Esophagus squamous epithelium (tissue), 5 donors: ENCODE data around the gene SHANK3. TPM values are rescaled to one million over a fixed set of nuclear protein-coding genes. Genes with fewer than 3 reads are reported as not detected.
A peak's percentile ranks its signal among the peaks of the same experiment; 100 is the strongest.

Source experiments
- DNase-seq: peaks from one replicate; lab custom pipeline; 2025; lab: John Stamatoyannopoulos, UW
- H3K27ac ChIP-seq, 4 donors: fragments of 200-600 bp; sonication (generic); one replicate each; pipeline ENCODE4 v1.5.1; 2016 to 2019; ENCODE audit warnings: mild to moderate bottlenecking in 1 of 4
- H3K27me3 ChIP-seq, 4 donors: fragments of 200-600 bp; sonication (generic); 1 replicate in 3 of 4; 2 replicates in 1 of 4; pipeline versions ENCODE4 v1.5.1 to v1.6.0; 2017 to 2021; ENCODE audit warnings: antibody characterized with exemption in 1 of 4
- H3K36me3 ChIP-seq, 3 donors: fragments of 200-600 bp; sonication (generic); one replicate each; pipeline ENCODE4 v1.5.1; 2016 to 2019
- H3K4me1 ChIP-seq, 3 donors: fragments of 200-600 bp; sonication (generic); one replicate each; pipeline ENCODE4 v1.5.1; 2017 to 2019
- H3K4me3 ChIP-seq, 4 donors: fragments of 200-600 bp; sonication (generic); 1 replicate in 3 of 4; 2 replicates in 1 of 4; pipeline ENCODE4 v1.5.1; 2016 to 2019; ENCODE audit warnings: mild to moderate bottlenecking in 2 of 4, moderate library complexity in 1 of 4
- H3K9me3 ChIP-seq, 3 donors: fragments of 200-600 bp; sonication (generic); one replicate each; pipeline ENCODE4 v1.5.1; 2016 to 2019
- CTCF ChIP-seq, 6 experiments: fragments of 450-650 bp in 4 of 6; fragments of 200-600 bp in 2 of 6; sonication (generic) in 2 of 6; IDR thresholded peaks; one replicate each; pipeline ENCODE4 v1.5.1; 2016 to 2019; ENCODE audit warnings: antibody characterized with exemption in 6 of 6, mild to moderate bottlenecking in 4 of 6, moderate library complexity in 4 of 6
- POLR2A ChIP-seq, 4 donors: fragments of 450-650 bp; IDR thresholded peaks; one replicate each; pipeline ENCODE4 v1.6.1; 2017; ENCODE audit warnings: antibody characterized with exemption in 4 of 4, mild to moderate bottlenecking in 4 of 4, moderate library complexity in 3 of 4
- WGBS, 2 donors: methylation state at CpG; one replicate each; pipeline ENCODE4 v1.1.5; 2018; 5-methylcytosine and 5-hydroxymethylcytosine counted together
- intact Hi-C: fragments of 100-400 bp; cut with DNase I; formaldehyde crosslinking; loops from one replicate; pipeline ENCODE4 v1.15.0; 2022
- total RNA-seq, 4 donors: library from RNA; depleted of rRNA; stranded (reverse); fragments of >200 nt; gene quantifications; one replicate each; pipeline ENCODE4 v1.1.0, GENCODE V29; 2016
- donor health status: DM: yes; HTN: yes; CAD: no.

SHANK3 gene
- total RNA-seq, 4 donors from 2014 or later: 3.7 to 5.9 (median 4.5) TPM

GRCh38 chr22:50696799-50697561 lies 24.4 kb downstream of the SHANK3 start:
- no peaks in the 10 kb centered on the region for H3K27me3 ChIP-seq
- TF ChIP-seq CTCF (IDR thresholded peaks at IDR 0.05) (peak in 5 of 6 experiments; percentile 3 to 61 (median 34)), POLR2A (IDR thresholded peaks at IDR 0.05) (no peak)
- peaks cover 0 to 12% (median 0%) of the 10 kb centered on the region in 3 donors for H3K36me3 ChIP-seq
- H3K9me3 ChIP-seq: no peaks in the 10 kb centered on the region
- DNase-seq: no peak
- 10 to 45% methylated on average over 4 to 5 of the region's 58 CpGs for WGBS, 2 donors
- peaks cover 25 to 61% (median 30%) of the 10 kb centered on the region in 3 donors for H3K4me1 ChIP-seq
- intact Hi-C loops: no loop called here
- peak overlapping the region; percentile 83 to 88 (median 88) for H3K27ac ChIP-seq
- peak overlapping the region; percentile 32 to 70 (median 48) for H3K4me3 ChIP-seq

GRCh38 chr22:50697667-50698506 lies 25.3 kb downstream of the SHANK3 start:
- 22 to 83% methylated on average over 8 to 12 of the region's 54 CpGs for WGBS, 2 donors
- peak overlapping the region in 3 of 4 donors; percentile 3 to 83 (median 32) for H3K27ac ChIP-seq

GRCh38 chr22:50698546-50698945 lies 25.9 kb downstream of the SHANK3 start:
- 55 to 71% methylated on average over 12 of the region's 12 CpGs for WGBS, 2 donors
- no peaks in the 10 kb centered on the region for H3K9me3 ChIP-seq
- TF ChIP-seq POLR2A (IDR thresholded peaks at IDR 0.05) (no peak), CTCF (IDR thresholded peaks at IDR 0.05) (no peak)
- H3K4me3 ChIP-seq: peak overlapping the region in 3 of 4 donors; percentile 44 to 70 (median 52)
- no peaks in the 10 kb centered on the region for H3K27me3 ChIP-seq
- intact Hi-C loops: no loop called here
- peaks cover 0 to 26% (median 0%) of the 10 kb centered on the region in 3 donors for H3K36me3 ChIP-seq
- no peak for DNase-seq
- H3K4me1 ChIP-seq: peaks cover 25 to 61% (median 30%) of the 10 kb centered on the region in 3 donors
- H3K27ac ChIP-seq: peak overlapping the region in 2 of 4 donors; percentile 3 to 32

More at GRCh38 chr22:50697667-50698506, 25.3 kb downstream of the SHANK3 start:
- no peaks in the 10 kb centered on the region for H3K9me3 ChIP-seq
- no peak for DNase-seq
- intact Hi-C loops: no loop called here
- peaks cover 25 to 61% (median 30%) of the 10 kb centered on the region in 3 donors for H3K4me1 ChIP-seq
- peak overlapping the region; percentile 16 to 70 (median 48) for H3K4me3 ChIP-seq
- TF ChIP-seq POLR2A (IDR thresholded peaks at IDR 0.05) (no peak), CTCF (IDR thresholded peaks at IDR 0.05) (no peak)
- peaks cover 0 to 21% (median 0%) of the 10 kb centered on the region in 3 donors for H3K36me3 ChIP-seq
- H3K27me3 ChIP-seq: no peaks in the 10 kb centered on the region

GRCh38 chr22:50699001-50699755 lies 26.6 kb downstream of the SHANK3 start:
- H3K4me1 ChIP-seq: peaks cover 25 to 58% (median 30%) of the 10 kb centered on the region in 3 donors
- intact Hi-C loops: no loop called here
- no peak for DNase-seq
- no peaks in the 10 kb centered on the region for H3K9me3 ChIP-seq
- TF ChIP-seq POLR2A (IDR thresholded peaks at IDR 0.05) (no peak), CTCF (IDR thresholded peaks at IDR 0.05) (no peak)
- H3K27me3 ChIP-seq: no peaks in the 10 kb centered on the region
- peaks cover 0 to 32% (median 0%) of the 10 kb centered on the region in 3 donors for H3K36me3 ChIP-seq
- no peak overlapping the region for H3K4me3 ChIP-seq
- 78 to 83% methylated on average over 9 of the region's 15 CpGs for WGBS, 2 donors
- H3K27ac ChIP-seq: no peak overlapping the region
